ENCODE data around the gene NFIX. TPM values are rescaled to one million over a fixed set of nuclear protein-coding genes. Genes with fewer than 3 reads are reported as not detected.

The NFIX gene
- total RNA-seq, 4 donors from 2014 or later, result 39.8 to 55.8 (median 48.2) TPM

- WGBS, 2 donors, result 96 to 97% methylated on average over 11 to 12 of the region's 12 CpGs
- H3K27ac ChIP-seq, result no peak overlapping the region
- H3K36me3 ChIP-seq, result no peaks in the 10 kb centered on the region
- H3K27me3 ChIP-seq, result no peaks in the 10 kb centered on the region
- TF ChIP-seq EP300 (IDR thresholded peaks at IDR 0.05) (no peak), CTCF (IDR thresholded peaks at IDR 0.05) (no peak), POLR2A (IDR thresholded peaks at IDR 0.05) (no peak)
- peaks cover 0 to 33% (median 10%) of the 10 kb centered on the region in 4 donors for H3K4me1 ChIP-seq
- no peaks in the 10 kb centered on the region for H3K9me3 ChIP-seq
- no peak overlapping the region for H3K4me3 ChIP-seq
- no peak for DNase-seq (ENCODE audit: low spot score in 2 of 2)
These were observed 8.5 kb upstream of the NFIX start for GRCh38 chr19:12986726-12987125.

GRCh38 chr19:12987190-12987589 lies 8.1 kb upstream of the NFIX start:
- no peaks in the 10 kb centered on the region for H3K27me3 ChIP-seq
- 80 to 82% methylated on average over 3 of the region's 3 CpGs for WGBS, 2 donors
- H3K4me3 ChIP-seq, result no peak overlapping the region
- peaks cover 0 to 33% (median 10%) of the 10 kb centered on the region in 4 donors for H3K4me1 ChIP-seq
- TF ChIP-seq CTCF (IDR thresholded peaks at IDR 0.05) (no peak), EP300 (IDR thresholded peaks at IDR 0.05) (no peak), POLR2A (IDR thresholded peaks at IDR 0.05) (no peak)
- H3K9me3 ChIP-seq, result no peaks in the 10 kb centered on the region
- no peaks in the 10 kb centered on the region for H3K36me3 ChIP-seq
- H3K27ac ChIP-seq, result no peak overlapping the region
- DNase-seq (ENCODE audit: low spot score in 2 of 2), result no peak

- Histone ChIP-seq H3K4me1 (peaks cover 0 to 32% (median 10%) of the 10 kb centered on the region in 4 donors), H3K27ac (no peak overlapping the region), H3K9me3 (no peaks in the 10 kb centered on the region), H3K27me3 (no peaks in the 10 kb centered on the region), H3K36me3 (no peaks in the 10 kb centered on the region), H3K4me3 (no peak overlapping the region)
- DNase-seq (ENCODE audit: low spot score in 2 of 2), result no peak
- no peak for TF ChIP-seq EP300 (IDR thresholded peaks at IDR 0.05)
- TF ChIP-seq POLR2A (IDR thresholded peaks at IDR 0.05), result no peak
- TF ChIP-seq CTCF (IDR thresholded peaks at IDR 0.05), result no peak
- 77% methylated on average over 8 to 10 of the region's 10 CpGs for WGBS, 2 donors
These were observed 7.5 kb upstream of the NFIX start for GRCh38 chr19:12987781-12988180.

GRCh38 chr19:12990431-12990830 lies 4.8 kb upstream of the NFIX start:
- no peaks in the 10 kb centered on the region for H3K9me3 ChIP-seq
- H3K36me3 ChIP-seq, result no peaks in the 10 kb centered on the region
- H3K27me3 ChIP-seq, result no peaks in the 10 kb centered on the region
- WGBS, 2 donors, result 41 to 44% methylated on average over 22 of the region's 22 CpGs
- no peak overlapping the region for H3K4me3 ChIP-seq
- TF ChIP-seq POLR2A (IDR thresholded peaks at IDR 0.05) (no peak), CTCF (IDR thresholded peaks at IDR 0.05) (no peak), EP300 (IDR thresholded peaks at IDR 0.05) (no peak)
- H3K27ac ChIP-seq, result no peak overlapping the region
- no peak for DNase-seq (ENCODE audit: low spot score in 2 of 2)
- H3K4me1 ChIP-seq, result peaks cover 0 to 12% (median 3%) of the 10 kb centered on the region in 4 donors

- H3K36me3 ChIP-seq, result no peaks in the 10 kb centered on the region
- WGBS, 2 donors, result 68 to 85% methylated on average over 3 of the region's 3 CpGs
These were observed 4.4 kb upstream of the NFIX start for GRCh38 chr19:12990853-12991252.

More at GRCh38 chr19:12990853-12991252, 4.4 kb upstream of the NFIX start:
- H3K27me3 ChIP-seq, result no peaks in the 10 kb centered on the region
- peaks cover 0 to 8% (median under 1%) of the 10 kb centered on the region in 4 donors for H3K4me1 ChIP-seq
- DNase-seq (ENCODE audit: low spot score in 2 of 2), result no peak
- no peak overlapping the region for H3K27ac ChIP-seq
- TF ChIP-seq CTCF (IDR thresholded peaks at IDR 0.05) (no peak), EP300 (IDR thresholded peaks at IDR 0.05) (no peak), POLR2A (IDR thresholded peaks at IDR 0.05) (no peak)
- no peak overlapping the region for H3K4me3 ChIP-seq
- no peaks in the 10 kb centered on the region for H3K9me3 ChIP-seq

Measured in tibial nerve (tissue), 4 donors.